Thyroid gland (tissue), 4 donors: ENCODE data around the gene EFCAB8.

Source experiments
- POLR2A ChIP-seq, 2 donors: fragments of 450-650 bp; IDR thresholded peaks; one replicate each; pipeline ENCODE4 v1.6.1; 2017; ENCODE audit warnings: antibody characterized with exemption in 2 of 2, mild to moderate bottlenecking in 2 of 2, moderate library complexity in 1 of 2
- TF ChIP-seq, protein P1 (sequence below), 6 experiments: fragments of 200-600 bp in 3 of 6; fragments of 450-650 bp in 3 of 6; sonication (generic) in 3 of 6; IDR thresholded peaks; one replicate each; pipeline ENCODE4 v1.5.1; 2016 to 2019; ENCODE audit warnings: antibody characterized with exemption in 6 of 6, mild to moderate bottlenecking in 2 of 6, inconsistent platforms in 1 of 6, moderate library complexity in 1 of 6

- TF ChIP-seq, protein P1, sequence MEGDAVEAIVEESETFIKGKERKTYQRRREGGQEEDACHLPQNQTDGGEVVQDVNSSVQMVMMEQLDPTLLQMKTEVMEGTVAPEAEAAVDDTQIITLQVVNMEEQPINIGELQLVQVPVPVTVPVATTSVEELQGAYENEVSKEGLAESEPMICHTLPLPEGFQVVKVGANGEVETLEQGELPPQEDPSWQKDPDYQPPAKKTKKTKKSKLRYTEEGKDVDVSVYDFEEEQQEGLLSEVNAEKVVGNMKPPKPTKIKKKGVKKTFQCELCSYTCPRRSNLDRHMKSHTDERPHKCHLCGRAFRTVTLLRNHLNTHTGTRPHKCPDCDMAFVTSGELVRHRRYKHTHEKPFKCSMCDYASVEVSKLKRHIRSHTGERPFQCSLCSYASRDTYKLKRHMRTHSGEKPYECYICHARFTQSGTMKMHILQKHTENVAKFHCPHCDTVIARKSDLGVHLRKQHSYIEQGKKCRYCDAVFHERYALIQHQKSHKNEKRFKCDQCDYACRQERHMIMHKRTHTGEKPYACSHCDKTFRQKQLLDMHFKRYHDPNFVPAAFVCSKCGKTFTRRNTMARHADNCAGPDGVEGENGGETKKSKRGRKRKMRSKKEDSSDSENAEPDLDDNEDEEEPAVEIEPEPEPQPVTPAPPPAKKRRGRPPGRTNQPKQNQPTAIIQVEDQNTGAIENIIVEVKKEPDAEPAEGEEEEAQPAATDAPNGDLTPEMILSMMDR (IDR thresholded peaks at IDR 0.05): no peak
- TF ChIP-seq POLR2A (IDR thresholded peaks at IDR 0.05): no peak
Observed at GRCh38 chr20:32898729-32899128, 40.0 kb downstream of the EFCAB8 start.
